ENCODE measurements around the gene SLC44A1. TPM values are rescaled to one million over a fixed set of nuclear protein-coding genes. Genes with fewer than 3 reads are reported as not detected.

SLC44A1 gene
- total and polyA plus RNA-seq, 2 of the 13 experiments (the other 11 are each of a cell fraction or from before 2014, with no cell fraction given) = 21.4 to 40.8 TPM

- TF ChIP-seq POLR2G (IDR thresholded peaks at IDR 0.05; ENCODE audit: low read depth, low read length) (peak; percentile 54; the same call in 1 of the 2 replicates), ZNF468 (CRISPR knock-in tag; IDR thresholded peaks at IDR 0.05) (no peak), ZNF296 (CRISPR knock-in tag; conservative IDR thresholded peaks at IDR 0.05) (no peak), CBX5 (CRISPR knock-in tag; IDR thresholded peaks at IDR 0.05; ENCODE audit: borderline replicate concordance) (no peak), ZNF749 (CRISPR knock-in tag; IDR thresholded peaks at IDR 0.05; ENCODE audit: borderline replicate concordance) (no peak; the same call in 1 of the 2 replicates), CHCHD3 (CRISPR knock-in tag; IDR thresholded peaks at IDR 0.05) (no peak), ARNT (IDR thresholded peaks at IDR 0.05) (no peak), ONECUT2 (CRISPR knock-in tag; IDR thresholded peaks at IDR 0.05) (no peak), GATAD2A (CRISPR knock-in tag; IDR thresholded peaks at IDR 0.05) (no peak; the same call in 1 of the 2 replicates), NONO (IDR thresholded peaks at IDR 0.05) (no peak), NONO (CRISPR knock-in tag; conservative IDR thresholded peaks at IDR 0.05) (0 out of 2 replicates have a peak, but pooled peaks have one; percentile 47), ATRX (CRISPR knock-in tag; IDR thresholded peaks at IDR 0.05; ENCODE audit: borderline replicate concordance) (no peak), REST (IDR thresholded peaks at IDR 0.05; ENCODE audit: borderline replicate concordance in 1 of 2, low read depth in 1 of 2, low read length in 2 of 2) (no peak), CREM (IDR thresholded peaks at IDR 0.05) (no peak), CREM (CRISPR knock-in tag; IDR thresholded peaks at IDR 0.05) (no peak), ZNF230 (CRISPR knock-in tag; IDR thresholded peaks at IDR 0.05) (no peak; the same call in 1 of the 2 replicates), DNMT3B (CRISPR knock-in tag; conservative IDR thresholded peaks at IDR 0.05) (no peak), IRF9 (CRISPR knock-in tag; IDR thresholded peaks at IDR 0.05; ENCODE audit: borderline replicate concordance) (peak; percentile 38; the same call in 1 of the 2 replicates), PTBP1 (IDR thresholded peaks at IDR 0.05; ENCODE audit: low read depth, low read length, poor library complexity, severe bottlenecking) (peak; percentile 86), ZNF710 (CRISPR knock-in tag; IDR thresholded peaks at IDR 0.05; ENCODE audit: borderline replicate concordance) (no peak; the same call in 1 of the 2 replicates), MEIS2 (CRISPR knock-in tag; IDR thresholded peaks at IDR 0.05) (no peak; the same call in none of the 2 replicates), RBAK (CRISPR knock-in tag; IDR thresholded peaks at IDR 0.05) (no peak), ZNF569 (CRISPR knock-in tag; IDR thresholded peaks at IDR 0.05; ENCODE audit: borderline replicate concordance) (no peak)
These were observed 203.7 kb downstream of the SLC44A1 start, which contains the start of gene FSD1L (continued) for GRCh38 chr9:105447814-105448812.
